ENCODE data around the gene GP1BB. TPM values are rescaled to one million over a fixed set of nuclear protein-coding genes. Genes with fewer than 3 reads are reported as not detected.

The GP1BB gene
- total and polyA plus RNA-seq, 12 donors, result 0.42 to 29.8 (median 4.7) TPM; not detected in 2

Other genes with a start within 250 kb of the GP1BB start
- 10 to 100 TPM; 20.1 to 93.3 (median 45.5) TPM for gene UFD1, start 244.3 kb upstream of the GP1BB start, total RNA-seq
- 100 to 1,000 TPM in 1 of 3 donors, 10 to 100 TPM in 2; 42.6 to 128 (median 67.6) TPM for gene UFD1, start 244.3 kb upstream of the GP1BB start, polyA plus RNA-seq
- gene CDC45, start 243.6 kb upstream of the GP1BB start, total RNA-seq, result 1 to 10 TPM in 5 of 9 donors, under 1 TPM in 3, not detected in 1; 0.87 to 7.7 (median 1.2) TPM
- gene CDC45, start 243.6 kb upstream of the GP1BB start, polyA plus RNA-seq, result 1 to 10 TPM in 2 of 3 donors, under 1 TPM in 1; 0.88 to 2.2 (median 2.0) TPM
- gene CLDN5, start 199.1 kb upstream of the GP1BB start, total RNA-seq, result 10 to 100 TPM in 8 of 9 donors, 1 to 10 TPM in 1; 7.8 to 78.1 (median 29.2) TPM
- gene CLDN5, start 199.1 kb upstream of the GP1BB start, polyA plus RNA-seq, result 100 to 1,000 TPM in 1 of 3 donors, 10 to 100 TPM in 1, under 1 TPM in 1; 0.40 to 122 (median 42.3) TPM
- gene SEPTIN5, start 9.0 kb upstream of the GP1BB start, total RNA-seq, result 10 to 100 TPM in 6 of 9 donors, 1 to 10 TPM in 3; 3.7 to 67.7 (median 14.1) TPM
- 10 to 100 TPM; 10.7 to 73.4 (median 18.8) TPM for gene SEPTIN5, start 9.0 kb upstream of the GP1BB start, polyA plus RNA-seq
- gene TBX1, start 37.2 kb downstream of the GP1BB start, total RNA-seq, result 10 to 100 TPM in 1 of 9 donors, 1 to 10 TPM in 3, under 1 TPM in 3, not detected in 2; 0.11 to 10.1 (median 1.1) TPM
- 1 to 10 TPM in 1 of 3 donors, under 1 TPM in 1, not detected in 1; 0.80 to 2.0 TPM for gene TBX1, start 37.2 kb downstream of the GP1BB start, polyA plus RNA-seq
- gene GNB1L, start 131.3 kb downstream of the GP1BB start, total RNA-seq, result 1 to 10 TPM in 8 of 9 donors, under 1 TPM in 1; 0.26 to 6.6 (median 3.1) TPM
- 1 to 10 TPM in 2 of 3 donors, not detected in 1; 4.3 to 6.2 TPM for gene GNB1L, start 131.3 kb downstream of the GP1BB start, polyA plus RNA-seq
- 10 to 100 TPM in 7 of 9 donors, 1 to 10 TPM in 2; 5.5 to 17.5 (median 12.1) TPM for gene RTL10, start 131.3 kb downstream of the GP1BB start, total RNA-seq
- 10 to 100 TPM in 1 of 3 donors, 1 to 10 TPM in 2; 5.8 to 14.1 (median 7.9) TPM for gene RTL10, start 131.3 kb downstream of the GP1BB start, polyA plus RNA-seq
- gene COMT, start 218.2 kb downstream of the GP1BB start, total RNA-seq, result 100 to 1,000 TPM; 268 to 743 (median 469) TPM
- gene COMT, start 218.2 kb downstream of the GP1BB start, polyA plus RNA-seq, result 100 to 1,000 TPM in 1 of 3 donors, 10 to 100 TPM in 2; 51.3 to 220 (median 65.5) TPM
- gene TXNRD2, start 218.3 kb downstream of the GP1BB start, total RNA-seq, result 10 to 100 TPM; 41.7 to 74.2 (median 57.9) TPM
- 100 to 1,000 TPM in 2 of 3 donors, 10 to 100 TPM in 1; 39.6 to 171 (median 148) TPM for gene TXNRD2, start 218.3 kb downstream of the GP1BB start, polyA plus RNA-seq